ENCODE data around the gene TNIP2. TPM values are rescaled to one million over a fixed set of nuclear protein-coding genes. Genes with fewer than 3 reads are reported as not detected.

Gene TNIP2
- total and polyA plus RNA-seq, 11 donors = 12.6 to 94.5 (median 23.4) TPM

DNA sequence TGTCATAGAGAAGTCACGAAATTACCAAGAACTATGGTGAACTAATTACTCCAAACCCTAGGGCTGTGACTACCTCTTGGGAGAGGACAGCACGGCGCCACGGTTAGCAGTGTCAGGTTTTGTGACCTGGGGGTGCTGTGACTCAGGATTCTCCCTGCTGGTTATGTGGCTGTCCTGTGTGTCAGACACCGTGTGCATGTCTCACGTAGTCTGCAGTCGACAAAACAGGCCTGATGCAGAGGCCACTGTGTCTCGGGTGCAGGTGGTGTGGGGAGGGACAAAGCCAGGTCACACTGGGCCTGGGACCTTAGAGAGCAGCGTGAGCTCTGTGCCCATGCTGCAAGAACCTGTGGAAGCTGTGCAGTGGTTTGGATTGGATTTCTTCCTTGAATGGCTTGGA, 34.1 kb downstream of the TNIP2 start:
- ATAC-seq (no peak), DNase-seq (peak in 1 of 5 donors; percentile 29)
- TF ChIP-seq POLR2A (IDR thresholded peaks at IDR 0.05) (no peak), CTCF (IDR thresholded peaks at IDR 0.05) (no peak)
- Histone ChIP-seq H3K36me3 (peaks cover 2 to 78% (median 60%) of the 10 kb centered on the region in 9 donors), H3K9me3 (no peaks in the 10 kb centered on the region), H3K27ac (no peak overlapping the region), H3K4me3 (no peak overlapping the region), H3K4me1 (no peaks in the 10 kb centered on the region), H3K27me3 (no peaks in the 10 kb centered on the region)
- 92 to 95% (median 94%) methylated on average over 8 to 9 of the region's 9 CpGs for WGBS, 4 donors
- intact Hi-C loops (cut with DNase I) = no loop called here

- 84 to 93% (median 86%) methylated on average over 11 of the region's 11 CpGs for WGBS, 4 donors
- no peak for ATAC-seq
Observed at GRCh38 chr4:2721586-2721985, 34.5 kb downstream of the TNIP2 start.

DNA sequence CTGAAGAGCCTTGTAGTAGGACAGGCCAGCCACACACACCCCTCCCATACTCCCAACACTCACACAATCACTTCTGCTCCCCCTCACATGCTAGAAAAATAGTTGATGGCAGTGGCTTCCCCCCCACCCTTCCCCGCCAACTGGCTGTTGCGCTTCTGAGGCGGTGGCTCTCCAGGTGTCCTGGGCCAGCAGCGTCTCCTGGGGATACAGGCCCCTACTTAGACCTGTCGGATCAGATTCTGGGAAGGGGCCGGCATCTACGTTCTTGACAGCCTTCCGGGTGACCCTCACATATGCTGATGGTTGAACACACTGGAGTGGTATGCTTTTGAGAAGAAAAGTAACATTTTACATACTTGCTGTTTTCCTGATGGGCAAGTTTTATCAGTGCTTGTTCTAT, 39.9 kb downstream of the TNIP2 start:
- ATAC-seq (no peak), DNase-seq (no peak)
- Histone ChIP-seq H3K9me3 (no peaks in the 10 kb centered on the region), H3K4me1 (peaks cover 5 to 30% (median 20%) of the 10 kb centered on the region in 12 donors), H3K27me3 (no peaks in the 10 kb centered on the region), H3K27ac (no peak overlapping the region), H3K36me3 (peaks cover 2 to 60% (median 52%) of the 10 kb centered on the region in 9 donors), H3K4me3 (no peak overlapping the region)
- 93 to 97% (median 95%) methylated on average over 8 of the region's 8 CpGs for WGBS, 4 donors
- no peak for TF ChIP-seq POLR2A (IDR thresholded peaks at IDR 0.05)
- no peak for TF ChIP-seq CTCF (IDR thresholded peaks at IDR 0.05)
- intact Hi-C loops (cut with DNase I) = no loop called here

More at GRCh38 chr4:2721586-2721985, 34.5 kb downstream of the TNIP2 start:
- intact Hi-C loops (cut with DNase I) = no loop called here
- Histone ChIP-seq H3K4me1 (no peaks in the 10 kb centered on the region), H3K9me3 (no peaks in the 10 kb centered on the region), H3K27ac (no peak overlapping the region), H3K27me3 (no peaks in the 10 kb centered on the region), H3K4me3 (no peak overlapping the region), H3K36me3 (peaks cover 2 to 82% (median 64%) of the 10 kb centered on the region in 9 donors)
- peak in 1 of 5 donors; percentile 21 for DNase-seq
- no peak for TF ChIP-seq CTCF (IDR thresholded peaks at IDR 0.05)
- TF ChIP-seq POLR2A (IDR thresholded peaks at IDR 0.05) = no peak

- ATAC-seq = no peak
- Histone ChIP-seq H3K4me3 (no peak overlapping the region), H3K27me3 (no peaks in the 10 kb centered on the region), H3K36me3 (peaks cover 2 to 54% (median 46%) of the 10 kb centered on the region in 9 donors), H3K9me3 (no peaks in the 10 kb centered on the region), H3K27ac (peak overlapping the region in 5 of 12 donors; percentile 67 to 81 (median 77)), H3K4me1 (peaks cover 5 to 30% (median 20%) of the 10 kb centered on the region in 12 donors)
- intact Hi-C loops (cut with DNase I) = no loop called here
- no peak for DNase-seq
- WGBS, 4 donors = 68 to 80% (median 75%) methylated on average over 5 of the region's 5 CpGs
- TF ChIP-seq POLR2A (IDR thresholded peaks at IDR 0.05) (no peak), CTCF (IDR thresholded peaks at IDR 0.05) (no peak)
Observed at GRCh38 chr4:2715426-2715825, 40.7 kb downstream of the TNIP2 start.

All from heart left ventricle (tissue), 16 donors.